ENCODE measurements around the gene PERM1. TPM values are rescaled to one million over a fixed set of nuclear protein-coding genes. Genes with fewer than 3 reads are reported as not detected.

Gene PERM1
- total and polyA plus RNA-seq, 2 of the 13 experiments (the other 11 are each of a cell fraction or from before 2014, with no cell fraction given): 0.04 to 0.29 TPM

- in situ Hi-C loops (cut with HindIII; ENCODE audit: extremely low pct_ligation_motif_present, low pct_unique_long_range_greater_than_20kb): no loop called here
- intact Hi-C loops (cut with micrococcal nuclease; ENCODE audit: unreplicated experiment): no loop called here
- H3K79me2 ChIP-seq (ENCODE audit: insufficient read depth, low read length): no peaks in the 10 kb centered on the region
- 13% methylated on average over 27 of the region's 40 CpGs for WGBS (ENCODE audit: low lambda C conversion rate)
- DNase-seq (ENCODE audit: low spot score) (no peak), ATAC-seq (peak; percentile 23), FAIRE-seq (no peak)
- H3K9me3 ChIP-seq (ENCODE audit: low read length): no peaks in the 10 kb centered on the region
- no peak overlapping the region for H3K4me2 ChIP-seq (ENCODE audit: low read depth, low read length)
- ChIA-PET POLR2A (no interaction called here), CTCF (ENCODE audit: low intra/inter-chr PET ratio, low total read pairs) (no interaction called here)
- H3K9ac ChIP-seq (ENCODE audit: insufficient read depth, low read depth, low read length): no peak overlapping the region
- no TSS peak for BruUV-seq (replicated peaks)
- 0 out of 2 replicates have a peak, but pooled peaks cover 3% of the 10 kb centered on the region for H4K20me1 ChIP-seq (ENCODE audit: insufficient read depth, low read length)
- no peak overlapping the region for H2AFZ ChIP-seq (ENCODE audit: low read length)
- H3K4me1 ChIP-seq (ENCODE audit: insufficient read depth, low read length): no peaks in the 10 kb centered on the region
- H3K27me3 ChIP-seq (ENCODE audit: control insufficient read depth in 1 of 2, insufficient read depth in 2 of 2, low read length in 2 of 2): peaks cover 35 to 88% of the 10 kb centered on the region in 2 experiments
- no peak overlapping the region for H3K27ac ChIP-seq (ENCODE audit: extremely low read length, insufficient read depth, low read length)
- H3K4me3 ChIP-seq (replicated peaks in 1 of 3; ENCODE audit: insufficient read depth in 1 of 3, low read depth in 2 of 3, low read length in 3 of 3): no peak overlapping the region; a peak in 1 of 6 replicates
- H3K36me3 ChIP-seq (replicated peaks in 1 of 2; ENCODE audit: control insufficient read depth in 1 of 2, insufficient read depth in 2 of 2, low read length in 2 of 2): no peaks in the 10 kb centered on the region
- peak; percentile 58 for TF ChIP-seq ZNF687 (CRISPR knock-in tag; IDR thresholded peaks at IDR 0.05)
- TF ChIP-seq ZNF556 (CRISPR knock-in tag; IDR thresholded peaks at IDR 0.05; ENCODE audit: borderline replicate concordance): 0 out of 2 replicates have a peak, but pooled peaks have one; percentile 14
- no peak for TF ChIP-seq ZNF143 (CRISPR knock-in tag; IDR thresholded peaks at IDR 0.05)
- no peak for TF ChIP-seq TRIM22 (IDR thresholded peaks at IDR 0.05)
- TF ChIP-seq ETV5 (CRISPR knock-in tag; IDR thresholded peaks at IDR 0.05; ENCODE audit: borderline replicate concordance): peak; percentile 74; the same call in 1 of the 2 replicates
- TF ChIP-seq WIZ (CRISPR knock-in tag; IDR thresholded peaks at IDR 0.05): no peak
- 0 out of 2 replicates have a peak, but pooled peaks have one; percentile 14 for TF ChIP-seq SAP130 (CRISPR knock-in tag; IDR thresholded peaks at IDR 0.05; ENCODE audit: low read depth)
- TF ChIP-seq PATZ1 (CRISPR knock-in tag; IDR thresholded peaks at IDR 0.05): peak; percentile 27; the same call in 1 of the 2 replicates
- 0 out of 2 replicates have a peak, but pooled peaks have one; percentile 29 for TF ChIP-seq MEIS1 (CRISPR knock-in tag; IDR thresholded peaks at IDR 0.05; ENCODE audit: borderline replicate concordance)
- TF ChIP-seq ELF1 (CRISPR knock-in tag; IDR thresholded peaks at IDR 0.05): peak; percentile 59
- TF ChIP-seq BCL6 (CRISPR knock-in tag; IDR thresholded peaks at IDR 0.05): peak; percentile 51
- peak; percentile 29; the same call in 1 of the 2 replicates for TF ChIP-seq ZFX (CRISPR knock-in tag; IDR thresholded peaks at IDR 0.05; ENCODE audit: low read depth)
- TF ChIP-seq ZNF607 (CRISPR knock-in tag; IDR thresholded peaks at IDR 0.05; ENCODE audit: borderline replicate concordance): no peak
- 0 out of 2 replicates have a peak, but pooled peaks have one; percentile 42 for TF ChIP-seq HNRNPL (IDR thresholded peaks at IDR 0.05; ENCODE audit: low read depth, low read length)
- TF ChIP-seq ZNF460 (CRISPR knock-in tag; IDR thresholded peaks at IDR 0.05; ENCODE audit: borderline replicate concordance): no peak
- TF ChIP-seq GABPB1 (CRISPR knock-in tag; IDR thresholded peaks at IDR 0.05): peak; percentile 51; the same call in 1 of the 2 replicates
Observed at GRCh38 chr1:928825-929661, 52.9 kb downstream of the PERM1 start.
